A673 (cell line): ENCODE data around the gene KLHL24. TPM values are rescaled to one million over a fixed set of nuclear protein-coding genes. Genes with fewer than 3 reads are reported as not detected.
"Not testable (repeated sequence)": the region's sequence is repeated elsewhere in the genome, so short reads cannot be mapped to it uniquely, and the experiment has no call there.

Experiments
- BruUV-seq: library from RNA; stranded (reverse); fragments of 400-500 nt; replicated peaks from 2 replicates; lab custom pipeline; 2021; lab: Mats Ljungman, UMichigan
- CTCF ChIA-PET: fragments of 300-600 bp; sonication (Branson Sonifier 250); formaldehyde crosslinking; loops from one replicate; lab custom pipeline; 2022; ENCODE audit warnings: antibody characterized with exemption; lab: Charles Lee
- POLR2A ChIA-PET: fragments of 300-600 bp; sonication (Branson Sonifier 250); formaldehyde crosslinking; loops from one replicate; lab custom pipeline; 2022; ENCODE audit warnings: antibody characterized with exemption; ENCODE audit not compliant: low non-redundant PET; lab: Charles Lee
- DNase-seq: peaks from one replicate; pipeline ENCODE4 v3.0.0-alpha.2; 2015; ENCODE audit warnings: low spot score
- H3K27ac ChIP-seq: fragments of 200-600 bp; sonication (generic); 2 replicates; pipeline ENCODE4 v1.5.1; 2016; ENCODE audit warnings: mixed run types, low read depth, mild to moderate bottlenecking, mixed read lengths, antibody characterized with exemption, low read length; ENCODE audit not compliant: poor library complexity, severe bottlenecking
- H3K27me3 ChIP-seq: fragments of 200-600 bp; sonication (generic); replicated peaks from 2 replicates; pipeline ENCODE4 v1.6.1; 2017; ENCODE audit warnings: mixed run types, low read depth, mild to moderate bottlenecking, mixed read lengths, antibody characterized with exemption, low read length; ENCODE audit not compliant: insufficient read depth, poor library complexity
- H3K36me3 ChIP-seq: fragments of 200-600 bp; sonication (generic); 2 replicates; pipeline ENCODE4 v1.6.1; 2016; ENCODE audit warnings: mixed run types, mild to moderate bottlenecking, mixed read lengths, antibody characterized with exemption, low read length; ENCODE audit not compliant: insufficient read depth, poor library complexity, severe bottlenecking
- H3K4me1 ChIP-seq: fragments of 200-600 bp; sonication (generic); 2 replicates; pipeline ENCODE4 v1.6.1; 2017; ENCODE audit warnings: mixed run types, mild to moderate bottlenecking, mixed read lengths, antibody characterized with exemption, low read length; ENCODE audit not compliant: insufficient read depth, poor library complexity, severe bottlenecking
- H3K4me3 ChIP-seq: fragments of 200-600 bp; sonication (generic); 2 replicates; pipeline ENCODE4 v1.5.1; 2016; ENCODE audit warnings: low read depth, mixed run types, mild to moderate bottlenecking, mixed read lengths, low read length; ENCODE audit not compliant: poor library complexity, severe bottlenecking
- H3K9me3 ChIP-seq: fragments of 200-600 bp; sonication (generic); 2 replicates; pipeline ENCODE4 v1.6.1; 2016; ENCODE audit warnings: mixed run types, low read depth, mild to moderate bottlenecking, mixed read lengths, antibody characterized with exemption, low read length; ENCODE audit not compliant: poor library complexity, severe bottlenecking
- EZH2 ChIP-seq: fragments of 200-600 bp; sonication (generic); IDR thresholded peaks from 2 replicates; pipeline ENCODE4 v1.6.1; 2017; ENCODE audit warnings: borderline replicate concordance, low read depth, mild to moderate bottlenecking, mixed read lengths, antibody characterized with exemption, low read length; ENCODE audit not compliant: poor library complexity, severe bottlenecking
- intact Hi-C: fragments of 100-400 bp; cut with micrococcal nuclease; formaldehyde crosslinking; loops from one replicate; pipeline ENCODE4 v1.10.0; 2022; ENCODE audit not compliant: unreplicated experiment
- total RNA-seq: library from RNA; stranded (reverse); gene quantifications from 2 replicates; pipeline ENCODE4 v1.2.3, GENCODE V29; 2021
- TF ChIP-seq, protein P1 (sequence below): fragments of 300-800, 200-600 bp; sonication (generic); conservative IDR thresholded peaks from 2 replicates; pipeline ENCODE4 v1.5.1; 2017; ENCODE audit warnings: low read depth, mild to moderate bottlenecking, antibody characterized with exemption, low read length, moderate library complexity, mixed read lengths

The KLHL24 gene
- total RNA-seq, 1 experiment from 2014 or later = 7.3 TPM

- Histone ChIP-seq H3K36me3 (no peaks in the 10 kb centered on the region), H3K4me1 (peaks cover 9% of the 10 kb centered on the region), H3K27ac (peak overlapping the region; percentile 79), H3K4me3 (peak overlapping the region; percentile 92), H3K27me3 (no peaks in the 10 kb centered on the region), H3K9me3 (no peaks in the 10 kb centered on the region)
- ChIA-PET POLR2A (no interaction called here), CTCF (no interaction called here)
- intact Hi-C loops = loop anchor here (5.0 kb wide), 1 partner anchor 60 kb away; the partner anchor contains the start of gene YEATS2
- DNase-seq = no peak
- BruUV-seq = no TSS peak
- TF ChIP-seq EZH2 = no peak
- TF ChIP-seq, protein P1, sequence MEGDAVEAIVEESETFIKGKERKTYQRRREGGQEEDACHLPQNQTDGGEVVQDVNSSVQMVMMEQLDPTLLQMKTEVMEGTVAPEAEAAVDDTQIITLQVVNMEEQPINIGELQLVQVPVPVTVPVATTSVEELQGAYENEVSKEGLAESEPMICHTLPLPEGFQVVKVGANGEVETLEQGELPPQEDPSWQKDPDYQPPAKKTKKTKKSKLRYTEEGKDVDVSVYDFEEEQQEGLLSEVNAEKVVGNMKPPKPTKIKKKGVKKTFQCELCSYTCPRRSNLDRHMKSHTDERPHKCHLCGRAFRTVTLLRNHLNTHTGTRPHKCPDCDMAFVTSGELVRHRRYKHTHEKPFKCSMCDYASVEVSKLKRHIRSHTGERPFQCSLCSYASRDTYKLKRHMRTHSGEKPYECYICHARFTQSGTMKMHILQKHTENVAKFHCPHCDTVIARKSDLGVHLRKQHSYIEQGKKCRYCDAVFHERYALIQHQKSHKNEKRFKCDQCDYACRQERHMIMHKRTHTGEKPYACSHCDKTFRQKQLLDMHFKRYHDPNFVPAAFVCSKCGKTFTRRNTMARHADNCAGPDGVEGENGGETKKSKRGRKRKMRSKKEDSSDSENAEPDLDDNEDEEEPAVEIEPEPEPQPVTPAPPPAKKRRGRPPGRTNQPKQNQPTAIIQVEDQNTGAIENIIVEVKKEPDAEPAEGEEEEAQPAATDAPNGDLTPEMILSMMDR = no peak
These were observed 1.7 kb downstream of the KLHL24 start for GRCh38 chr3:183637106-183637486.

- H3K4me1 ChIP-seq, DNase-seq, H3K27ac ChIP-seq, BruUV-seq, H3K9me3 ChIP-seq, POLR2A ChIA-PET, H3K36me3 ChIP-seq, H3K4me3 ChIP-seq, H3K27me3 ChIP-seq, CTCF ChIA-PET: not testable (repeated sequence)
- intact Hi-C loops = loop anchor here (5.0 kb wide), 1 partner anchor 60 kb away; the partner anchor contains the start of gene YEATS2
These were observed 2.2 kb downstream of the KLHL24 start for GRCh38 chr3:183637633-183638032.

DNA sequence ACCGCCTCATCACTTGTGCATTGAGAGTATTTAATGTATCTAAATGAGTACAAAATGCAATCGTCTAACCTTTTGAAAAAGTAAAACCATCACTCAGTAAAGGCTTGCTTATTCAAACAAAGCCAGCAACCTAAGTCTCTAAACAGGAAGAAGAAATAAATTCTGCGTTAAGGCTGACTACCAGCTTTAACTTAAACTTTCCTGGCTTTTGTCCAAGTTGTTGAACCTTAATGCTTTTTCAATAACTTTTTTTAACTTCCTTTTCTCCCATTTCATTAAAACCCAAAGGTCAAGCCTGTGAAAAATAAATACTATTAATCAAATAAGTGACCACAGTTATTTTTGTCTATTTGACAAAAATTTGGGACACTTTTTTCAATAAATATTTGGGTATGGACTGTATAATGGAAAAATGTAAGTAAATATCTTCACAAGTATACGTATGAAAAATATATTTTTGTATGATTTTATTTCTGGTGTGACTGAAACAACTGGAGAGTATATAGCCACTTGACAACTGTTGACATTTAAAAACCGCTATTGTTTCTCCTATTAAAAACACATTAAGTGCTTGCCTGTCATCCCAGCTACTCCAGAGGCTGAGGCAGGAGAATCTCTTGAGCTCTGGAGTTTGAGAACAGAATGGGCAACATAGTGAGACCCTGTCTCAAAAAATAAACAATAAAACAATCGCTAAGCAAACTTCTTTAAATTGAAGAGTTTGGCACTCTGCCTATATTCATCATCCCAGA, 2.9 kb downstream of the KLHL24 start:
- no TSS peak for BruUV-seq
- POLR2A ChIA-PET = no interaction called here
- H3K4me1 ChIP-seq = peaks cover 9% of the 10 kb centered on the region
- no peaks in the 10 kb centered on the region for H3K36me3 ChIP-seq
- no peaks in the 10 kb centered on the region for H3K27me3 ChIP-seq
- H3K27ac ChIP-seq = no peak overlapping the region
- H3K4me3 ChIP-seq = no peak overlapping the region
- intact Hi-C loops = loop anchor here (5.0 kb wide), 1 partner anchor 59 kb away; the partner anchor contains the start of gene YEATS2
- CTCF ChIA-PET = no interaction called here
- H3K9me3 ChIP-seq = no peaks in the 10 kb centered on the region
- DNase-seq = no peak
- TF ChIP-seq EZH2 = no peak
- TF ChIP-seq, protein P1 = no peak

DNA sequence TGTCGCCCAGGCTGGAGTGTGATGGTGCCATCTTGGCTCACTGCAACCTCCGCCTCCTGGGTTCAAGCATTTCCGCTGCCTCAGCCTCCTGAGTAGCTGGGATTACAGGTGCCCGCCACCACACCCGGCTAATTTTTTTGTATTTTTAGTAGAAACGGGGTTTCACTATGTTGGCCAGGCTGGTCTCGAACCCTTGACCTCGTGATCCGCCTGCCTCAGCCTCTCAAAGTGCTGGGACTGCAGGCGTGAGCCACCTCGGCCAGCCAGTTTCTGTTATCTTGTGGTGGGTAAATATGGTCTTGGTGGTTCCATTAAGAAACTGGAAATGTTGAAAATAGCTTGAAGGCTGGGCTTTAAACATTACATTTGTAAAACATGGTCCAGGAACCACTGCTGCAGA, 5.2 kb downstream of the KLHL24 start:
- POLR2A ChIA-PET, CTCF ChIA-PET: not testable (repeated sequence)

More for the DNA sequence above, 5.2 kb downstream of the KLHL24 start:
- intact Hi-C loops, H3K9me3 ChIP-seq, H3K27ac ChIP-seq, DNase-seq, H3K4me1 ChIP-seq, H3K4me3 ChIP-seq, H3K36me3 ChIP-seq, H3K27me3 ChIP-seq, BruUV-seq: not testable (repeated sequence)
